Kidney epithelial cell (primary cell): ENCODE data around the gene LAMA5. TPM values are rescaled to one million over a fixed set of nuclear protein-coding genes. Genes with fewer than 3 reads are reported as not detected.

Experiments
- DNase-seq: peaks from one replicate; pipeline ENCODE4 v3.0.0-alpha.2; 2010; ENCODE audit warnings: low read depth
- H3K27me3 ChIP-seq: 2 replicates; pipeline ENCODE4 v1.6.0; 2011; ENCODE audit warnings: low read length; ENCODE audit not compliant: control insufficient read depth, insufficient read depth
- H3K36me3 ChIP-seq: 2 replicates; pipeline ENCODE4 v1.5.1; 2011; ENCODE audit warnings: low read length; ENCODE audit not compliant: control insufficient read depth, insufficient read depth
- H3K4me3 ChIP-seq: 2 replicates; pipeline ENCODE4 v1.5.1; 2011; ENCODE audit warnings: low read depth, mild to moderate bottlenecking, control low read depth, low read length
- CTCF ChIP-seq: IDR thresholded peaks from 2 replicates; pipeline ENCODE4 v1.5.1; 2011; ENCODE audit warnings: mild to moderate bottlenecking, moderate library complexity, low read length, control low read depth, inconsistent platforms; ENCODE audit not compliant: insufficient read depth, poor library complexity, severe bottlenecking
- total RNA-seq: library from RNA; depleted of rRNA; stranded (reverse); fragments of >200 nt; gene quantifications from 2 replicates; pipeline ENCODE4 v1.2.3, GENCODE V29; 2015

Gene LAMA5
- total RNA-seq, 1 donor from 2014 or later, result 359 TPM

GRCh38 chr20:62311150-62311549 lies 56.0 kb downstream of the LAMA5 start:
- peaks cover 8% of the 10 kb centered on the region for H3K36me3 ChIP-seq
- no peak overlapping the region for H3K4me3 ChIP-seq
- DNase-seq, result no peak
- no peak for TF ChIP-seq CTCF
- H3K27me3 ChIP-seq, result no peaks in the 10 kb centered on the region

- DNase-seq, result no peak
- Histone ChIP-seq H3K36me3 (peaks cover 9% of the 10 kb centered on the region), H3K27me3 (no peaks in the 10 kb centered on the region), H3K4me3 (no peak overlapping the region)
- TF ChIP-seq CTCF, result no peak
These were observed 56.4 kb downstream of the LAMA5 start for GRCh38 chr20:62310757-62311121.

GRCh38 chr20:62309947-62310756 lies 57.0 kb downstream of the LAMA5 start:
- peak; percentile 2 for TF ChIP-seq CTCF
- DNase-seq, result no peak
- Histone ChIP-seq H3K36me3 (peaks cover 11% of the 10 kb centered on the region), H3K27me3 (no peaks in the 10 kb centered on the region), H3K4me3 (no peak overlapping the region)

DNA sequence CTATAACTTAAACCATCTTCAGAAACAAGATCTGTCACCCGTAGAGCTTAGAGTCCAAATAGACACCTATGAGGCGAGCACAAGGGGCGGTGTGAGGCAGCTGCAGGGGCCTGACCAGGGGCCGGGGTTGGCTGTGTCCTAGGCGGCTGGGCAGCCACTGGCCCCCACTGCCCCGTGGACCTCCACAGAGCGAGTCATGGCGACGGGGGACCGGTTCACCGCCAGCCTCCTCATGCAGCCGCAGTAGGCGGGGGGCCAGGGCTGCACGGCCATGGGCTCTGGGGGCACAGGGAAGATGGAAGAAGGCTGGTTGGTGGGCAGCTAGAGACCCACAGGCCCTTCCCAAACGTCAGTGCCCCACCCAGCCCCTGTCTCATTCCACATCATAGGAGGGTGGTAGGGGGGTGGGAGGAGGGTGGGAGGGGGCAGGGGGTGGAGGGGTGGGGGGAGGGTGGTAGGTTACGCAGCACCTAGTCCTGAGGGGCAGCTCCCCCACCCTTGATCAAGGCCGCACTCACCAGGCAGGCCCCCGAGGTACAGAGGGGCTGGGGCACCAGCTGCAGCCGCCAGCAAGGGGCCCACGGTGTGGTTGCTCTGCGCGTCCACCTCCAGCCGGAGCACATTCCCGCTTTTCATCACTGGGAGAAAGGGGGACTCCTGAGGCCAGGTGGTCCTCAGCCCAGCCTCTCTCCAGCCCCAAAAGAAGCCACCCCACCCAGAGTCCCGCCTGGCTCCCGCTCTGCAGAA lies 57.7 kb downstream of the LAMA5 start:
- Histone ChIP-seq H3K27me3 (no peaks in the 10 kb centered on the region), H3K4me3 (no peak overlapping the region), H3K36me3 (peaks cover 12% of the 10 kb centered on the region)
- no peak for TF ChIP-seq CTCF
- no peak for DNase-seq

- Histone ChIP-seq H3K4me3 (no peak overlapping the region), H3K27me3 (no peaks in the 10 kb centered on the region), H3K36me3 (peaks cover 11% of the 10 kb centered on the region)
- no peak for TF ChIP-seq CTCF
- no peak for DNase-seq
These were observed 58.9 kb downstream of the LAMA5 start for GRCh38 chr20:62308102-62308822.
